ENCODE results near the gene LOXL1.

Gene LOXL1

GRCh38 chr15:73926219-73927002 lies at the start of gene LOXL1:
TSS of gene LOXL1 (plus strand) at chr15:73926462. CDS start at chr15:73926784, 322 bp downstream.
- peak in 37 of 51 donors; percentile 17 to 76 (median 48) for DNase-seq

GRCh38 chr15:73879426-73879825 lies 46.8 kb upstream of the LOXL1 start:
- DNase-seq, result no peak

- no peak for DNase-seq
Measured at GRCh38 chr15:73881579-73882320, 44.5 kb upstream of the LOXL1 start.

- no peak for DNase-seq
Measured at GRCh38 chr15:73882761-73883419, 43.4 kb upstream of the LOXL1 start.

GRCh38 chr15:73884159-73884558 lies 42.1 kb upstream of the LOXL1 start:
- DNase-seq, result no peak

GRCh38 chr15:73885954-73886700 lies 40.1 kb upstream of the LOXL1 start:
- no peak for DNase-seq

- DNase-seq, result no peak
Measured at GRCh38 chr15:73886717-73887345, 39.4 kb upstream of the LOXL1 start.

GRCh38 chr15:73887481-73887880 lies 38.8 kb upstream of the LOXL1 start:
- no peak for DNase-seq

GRCh38 chr15:73888224-73889041 lies 37.8 kb upstream of the LOXL1 start:
- DNase-seq, result no peak

GRCh38 chr15:73889053-73889761 lies 37.1 kb upstream of the LOXL1 start:
- no peak for DNase-seq

- DNase-seq, result no peak
Measured at GRCh38 chr15:73889762-73890124, 36.5 kb upstream of the LOXL1 start.

- DNase-seq, result no peak
Measured at GRCh38 chr15:73891328-73892315, 34.6 kb upstream of the LOXL1 start.

- no peak for DNase-seq
Measured at GRCh38 chr15:73892446-73893226, 33.6 kb upstream of the LOXL1 start.

- DNase-seq, result no peak
Measured at GRCh38 chr15:73894133-73894814, 32.0 kb upstream of the LOXL1 start.

- DNase-seq, result no peak
Measured at GRCh38 chr15:73897441-73898261, 28.6 kb upstream of the LOXL1 start.
